ENCODE measurements around the gene FAM184B. TPM values are rescaled to one million over a fixed set of nuclear protein-coding genes. Genes with fewer than 3 reads are reported as not detected.

The FAM184B gene
- total and polyA plus RNA-seq, 8 donors: 0.06 to 0.27 (median 0.18) TPM

GRCh38 chr4:17589355-17589754 lies 192.1 kb downstream of the FAM184B start:
- no peaks in the 10 kb centered on the region for H3K9me3 ChIP-seq
- H3K4me1 ChIP-seq: peaks cover 0 to 29% of the 10 kb centered on the region in 2 donors
- intact Hi-C loops (cut with DNase I): no loop called here
- no peak for ATAC-seq
- peaks cover 0 to 100% of the 10 kb centered on the region in 2 donors for H3K36me3 ChIP-seq
- H3K27me3 ChIP-seq: no peaks in the 10 kb centered on the region
- no peak overlapping the region for H3K4me3 ChIP-seq
- TF ChIP-seq CTCF (IDR thresholded peaks at IDR 0.05): no peak
- H3K27ac ChIP-seq: no peak overlapping the region
- DNase-seq: no peak

GRCh38 chr4:17587094-17587822 lies 194.2 kb downstream of the FAM184B start:
- no peak for DNase-seq
- TF ChIP-seq CTCF (IDR thresholded peaks at IDR 0.05): no peak
- no peak overlapping the region for H3K27ac ChIP-seq
- H3K4me3 ChIP-seq: no peak overlapping the region
- no peaks in the 10 kb centered on the region for H3K27me3 ChIP-seq
- no peaks in the 10 kb centered on the region for H3K9me3 ChIP-seq
- H3K4me1 ChIP-seq: peaks cover 0 to 12% of the 10 kb centered on the region in 2 donors
- intact Hi-C loops (cut with DNase I): no loop called here
- peaks cover 0 to 100% of the 10 kb centered on the region in 2 donors for H3K36me3 ChIP-seq
- no peak for ATAC-seq

GRCh38 chr4:17584521-17585213 lies 196.8 kb downstream of the FAM184B start:
- Histone ChIP-seq H3K4me1 (peaks cover 0 to 26% of the 10 kb centered on the region in 2 donors), H3K27me3 (no peaks in the 10 kb centered on the region), H3K4me3 (no peak overlapping the region), H3K27ac (no peak overlapping the region), H3K9me3 (no peaks in the 10 kb centered on the region), H3K36me3 (peaks cover 0 to 94% of the 10 kb centered on the region in 2 donors)
- no peak for TF ChIP-seq CTCF (IDR thresholded peaks at IDR 0.05)
- intact Hi-C loops (cut with DNase I): no loop called here
- DNase-seq (no peak), ATAC-seq (no peak)

- no peak overlapping the region for H3K27ac ChIP-seq
Observed at GRCh38 chr4:17583941-17584340, 197.5 kb downstream of the FAM184B start.

More at GRCh38 chr4:17583941-17584340, 197.5 kb downstream of the FAM184B start:
- no peaks in the 10 kb centered on the region for H3K27me3 ChIP-seq
- ATAC-seq (no peak), DNase-seq (no peak)
- peaks cover 2 to 31% of the 10 kb centered on the region in 2 donors for H3K4me1 ChIP-seq
- H3K36me3 ChIP-seq: peaks cover 0 to 86% of the 10 kb centered on the region in 2 donors
- TF ChIP-seq CTCF (IDR thresholded peaks at IDR 0.05): no peak
- no peaks in the 10 kb centered on the region for H3K9me3 ChIP-seq
- no peak overlapping the region for H3K4me3 ChIP-seq
- intact Hi-C loops (cut with DNase I): no loop called here

Measured in left lung (tissue), 10 donors.